Skeletal muscle tissue (tissue), 4 donors: Measurements from ENCODE around the gene GALNT14. TPM values are rescaled to one million over a fixed set of nuclear protein-coding genes. Genes with fewer than 3 reads are reported as not detected.

Experiments
- H3K27ac ChIP-seq: one replicate; pipeline ENCODE4 v1.7.0; 2013; ENCODE audit warnings: mild to moderate bottlenecking, low read depth, low read length, inconsistent platforms
- H3K27me3 ChIP-seq, 3 donors: one replicate each; pipeline ENCODE4 v1.7.0; 2013; ENCODE audit warnings: low read length in 3 of 3; ENCODE audit not compliant: control insufficient read depth in 3 of 3, insufficient read depth in 3 of 3
- H3K36me3 ChIP-seq, 3 donors: one replicate each; pipeline ENCODE4 v1.7.0; 2013; ENCODE audit warnings: low read length in 3 of 3; ENCODE audit not compliant: control insufficient read depth in 3 of 3, insufficient read depth in 3 of 3
- H3K4me1 ChIP-seq, 3 donors: one replicate each; pipeline ENCODE4 v1.7.0; 2013; ENCODE audit warnings: low read length in 3 of 3, mild to moderate bottlenecking in 3 of 3; ENCODE audit not compliant: control insufficient read depth in 3 of 3, insufficient read depth in 3 of 3
- H3K4me3 ChIP-seq, 3 donors: one replicate each; pipeline ENCODE4 v1.7.0; 2013; ENCODE audit warnings: low read length in 3 of 3
- H3K9ac ChIP-seq, 3 donors: one replicate each; pipeline ENCODE4 v1.7.0; 2013; ENCODE audit warnings: low read length in 3 of 3, mild to moderate bottlenecking in 3 of 3, moderate library complexity in 2 of 3, low read depth in 1 of 3
- H3K9me3 ChIP-seq, 3 donors: one replicate each; pipeline ENCODE4 v1.7.0; 2013; ENCODE audit warnings: low read length in 3 of 3; ENCODE audit not compliant: control insufficient read depth in 3 of 3
- total RNA-seq: library from RNA; depleted of rRNA; stranded (reverse); fragments of >200 nt; gene quantifications from one replicate; pipeline ENCODE4 v1.2.3, GENCODE V29; 2014
- donor health status: Osteomylitis.

The GALNT14 gene
- total RNA-seq, 1 donor from 2014 or later, result 2.1 TPM

- Histone ChIP-seq H3K27me3 (peaks cover 0 to 3% (median 0%) of the 10 kb centered on the region in 3 donors), H3K27ac (no peak overlapping the region), H3K4me1 (no peaks in the 10 kb centered on the region)
Observed at GRCh38 chr2:30958918-30959265, 179.3 kb downstream of the GALNT14 start.

GRCh38 chr2:30958193-30958917, 179.9 kb downstream of the GALNT14 start:
- H3K4me1 ChIP-seq, result no peaks in the 10 kb centered on the region
- H3K9ac ChIP-seq, result no peak overlapping the region
- peaks cover 0 to 3% (median 0%) of the 10 kb centered on the region in 3 donors for H3K27me3 ChIP-seq
- no peak overlapping the region for H3K27ac ChIP-seq
- no peaks in the 10 kb centered on the region for H3K36me3 ChIP-seq
- H3K4me3 ChIP-seq, result no peak overlapping the region
- H3K9me3 ChIP-seq, result no peaks in the 10 kb centered on the region

More at GRCh38 chr2:30958918-30959265, 179.3 kb downstream of the GALNT14 start:
- H3K9me3 ChIP-seq, result no peaks in the 10 kb centered on the region
- no peak overlapping the region for H3K9ac ChIP-seq
- no peaks in the 10 kb centered on the region for H3K36me3 ChIP-seq
- H3K4me3 ChIP-seq, result no peak overlapping the region

- Histone ChIP-seq H3K4me1 (no peaks in the 10 kb centered on the region), H3K9me3 (no peaks in the 10 kb centered on the region), H3K27ac (no peak overlapping the region), H3K36me3 (no peaks in the 10 kb centered on the region), H3K27me3 (peaks cover 0 to 3% (median 0%) of the 10 kb centered on the region in 3 donors), H3K9ac (no peak overlapping the region), H3K4me3 (no peak overlapping the region)
Observed at GRCh38 chr2:30957591-30957990, 180.6 kb downstream of the GALNT14 start.

GRCh38 chr2:30956995-30957394, 181.2 kb downstream of the GALNT14 start:
- H3K27me3 ChIP-seq, result no peaks in the 10 kb centered on the region
- no peak overlapping the region for H3K27ac ChIP-seq
- H3K9ac ChIP-seq, result no peak overlapping the region
- no peaks in the 10 kb centered on the region for H3K4me1 ChIP-seq
- H3K9me3 ChIP-seq, result no peaks in the 10 kb centered on the region
- no peak overlapping the region for H3K4me3 ChIP-seq
- no peaks in the 10 kb centered on the region for H3K36me3 ChIP-seq

- Histone ChIP-seq H3K36me3 (no peaks in the 10 kb centered on the region), H3K9ac (no peak overlapping the region), H3K9me3 (no peaks in the 10 kb centered on the region), H3K4me3 (no peak overlapping the region), H3K4me1 (no peaks in the 10 kb centered on the region), H3K27me3 (no peaks in the 10 kb centered on the region), H3K27ac (no peak overlapping the region)
Observed at GRCh38 chr2:30955516-30956132, 182.6 kb downstream of the GALNT14 start.

- H3K4me3 ChIP-seq, result no peak overlapping the region
- H3K9me3 ChIP-seq, result no peaks in the 10 kb centered on the region
- H3K27me3 ChIP-seq, result peaks cover 0 to 2% (median 0%) of the 10 kb centered on the region in 3 donors
- no peak overlapping the region for H3K27ac ChIP-seq
- H3K9ac ChIP-seq, result no peak overlapping the region
- no peaks in the 10 kb centered on the region for H3K36me3 ChIP-seq
- no peaks in the 10 kb centered on the region for H3K4me1 ChIP-seq
Observed at GRCh38 chr2:30950339-30950738, 187.9 kb downstream of the GALNT14 start.

- Histone ChIP-seq H3K9me3 (no peaks in the 10 kb centered on the region), H3K4me1 (no peaks in the 10 kb centered on the region), H3K9ac (no peak overlapping the region), H3K4me3 (no peak overlapping the region), H3K36me3 (no peaks in the 10 kb centered on the region), H3K27ac (no peak overlapping the region), H3K27me3 (peaks cover 0 to 2% (median 0%) of the 10 kb centered on the region in 3 donors)
Observed at GRCh38 chr2:30949435-30949834, 188.8 kb downstream of the GALNT14 start.

- Histone ChIP-seq H3K36me3 (no peaks in the 10 kb centered on the region), H3K27me3 (peaks cover 0 to 2% (median 0%) of the 10 kb centered on the region in 3 donors), H3K27ac (no peak overlapping the region), H3K4me3 (no peak overlapping the region), H3K4me1 (no peaks in the 10 kb centered on the region), H3K9ac (no peak overlapping the region), H3K9me3 (no peaks in the 10 kb centered on the region)
Observed at GRCh38 chr2:30948857-30949256, 189.4 kb downstream of the GALNT14 start.

- Histone ChIP-seq H3K4me1 (no peaks in the 10 kb centered on the region), H3K27ac (no peak overlapping the region)
Observed at GRCh38 chr2:30948130-30948529, 190.1 kb downstream of the GALNT14 start.

GRCh38 chr2:30947686-30948085, 190.6 kb downstream of the GALNT14 start:
- H3K9ac ChIP-seq, result no peak overlapping the region
- no peaks in the 10 kb centered on the region for H3K36me3 ChIP-seq
- H3K4me1 ChIP-seq, result no peaks in the 10 kb centered on the region
- no peak overlapping the region for H3K27ac ChIP-seq
- no peaks in the 10 kb centered on the region for H3K9me3 ChIP-seq
- H3K27me3 ChIP-seq, result peaks cover 0 to 2% (median 2%) of the 10 kb centered on the region in 3 donors
- no peak overlapping the region for H3K4me3 ChIP-seq

More at GRCh38 chr2:30948130-30948529, 190.1 kb downstream of the GALNT14 start:
- Histone ChIP-seq H3K27me3 (peaks cover 0 to 2% (median 2%) of the 10 kb centered on the region in 3 donors), H3K4me3 (no peak overlapping the region), H3K36me3 (no peaks in the 10 kb centered on the region), H3K9me3 (no peaks in the 10 kb centered on the region), H3K9ac (no peak overlapping the region)
